ENCODE measurements around the gene CDK5. TPM values are rescaled to one million over a fixed set of nuclear protein-coding genes. Genes with fewer than 3 reads are reported as not detected.

CDK5 gene
- polyA plus RNA-seq, 1 experiment = 23.8 TPM

DNA sequence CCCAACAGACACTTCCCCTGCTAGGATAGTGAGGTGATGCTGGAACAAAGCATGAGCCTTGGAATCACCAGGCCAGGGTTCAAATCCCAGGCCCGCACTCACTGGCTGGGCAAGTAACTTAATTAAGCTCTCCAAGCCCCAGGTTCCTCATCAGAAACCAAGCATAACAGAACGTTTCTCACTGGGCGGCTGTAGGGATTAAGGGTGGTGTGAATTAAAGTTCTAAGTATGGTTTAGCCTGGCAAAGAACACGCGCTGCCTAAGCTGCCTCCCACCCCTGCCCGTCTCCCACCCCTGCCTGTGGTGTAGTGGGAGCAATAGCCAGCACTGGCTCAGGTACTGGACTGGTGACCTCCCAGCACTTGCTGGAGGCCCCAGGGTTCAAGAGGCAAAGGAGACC, 7.3 kb upstream of the CDK5 start:
- ChIA-PET POLR2A (no interaction called here), CTCF (interaction anchor here (0.6 kb wide), 1 partner anchor 41 kb away, joined by 3 read pairs; the partner anchor contains the start of gene ATG9B)
- no peak overlapping the region for H3K4me3 ChIP-seq (ENCODE audit: low read depth, low read length)
- no peaks in the 10 kb centered on the region; the same call in 1 of the 2 replicates for H3K9me3 ChIP-seq (ENCODE audit: control insufficient read depth, insufficient read depth, low read length)
- no peaks in the 10 kb centered on the region for H3K27me3 ChIP-seq (ENCODE audit: control insufficient read depth, insufficient read depth, low read length)
- TF ChIP-seq, protein P1, sequence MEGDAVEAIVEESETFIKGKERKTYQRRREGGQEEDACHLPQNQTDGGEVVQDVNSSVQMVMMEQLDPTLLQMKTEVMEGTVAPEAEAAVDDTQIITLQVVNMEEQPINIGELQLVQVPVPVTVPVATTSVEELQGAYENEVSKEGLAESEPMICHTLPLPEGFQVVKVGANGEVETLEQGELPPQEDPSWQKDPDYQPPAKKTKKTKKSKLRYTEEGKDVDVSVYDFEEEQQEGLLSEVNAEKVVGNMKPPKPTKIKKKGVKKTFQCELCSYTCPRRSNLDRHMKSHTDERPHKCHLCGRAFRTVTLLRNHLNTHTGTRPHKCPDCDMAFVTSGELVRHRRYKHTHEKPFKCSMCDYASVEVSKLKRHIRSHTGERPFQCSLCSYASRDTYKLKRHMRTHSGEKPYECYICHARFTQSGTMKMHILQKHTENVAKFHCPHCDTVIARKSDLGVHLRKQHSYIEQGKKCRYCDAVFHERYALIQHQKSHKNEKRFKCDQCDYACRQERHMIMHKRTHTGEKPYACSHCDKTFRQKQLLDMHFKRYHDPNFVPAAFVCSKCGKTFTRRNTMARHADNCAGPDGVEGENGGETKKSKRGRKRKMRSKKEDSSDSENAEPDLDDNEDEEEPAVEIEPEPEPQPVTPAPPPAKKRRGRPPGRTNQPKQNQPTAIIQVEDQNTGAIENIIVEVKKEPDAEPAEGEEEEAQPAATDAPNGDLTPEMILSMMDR (IDR thresholded peaks at IDR 0.05; ENCODE audit: low read depth, low read length) = no peak
- DNase-seq (ENCODE audit: low read depth, low spot score) = no peak
- H3K27ac ChIP-seq (ENCODE audit: low read depth, low read length) = no peak overlapping the region

DNA sequence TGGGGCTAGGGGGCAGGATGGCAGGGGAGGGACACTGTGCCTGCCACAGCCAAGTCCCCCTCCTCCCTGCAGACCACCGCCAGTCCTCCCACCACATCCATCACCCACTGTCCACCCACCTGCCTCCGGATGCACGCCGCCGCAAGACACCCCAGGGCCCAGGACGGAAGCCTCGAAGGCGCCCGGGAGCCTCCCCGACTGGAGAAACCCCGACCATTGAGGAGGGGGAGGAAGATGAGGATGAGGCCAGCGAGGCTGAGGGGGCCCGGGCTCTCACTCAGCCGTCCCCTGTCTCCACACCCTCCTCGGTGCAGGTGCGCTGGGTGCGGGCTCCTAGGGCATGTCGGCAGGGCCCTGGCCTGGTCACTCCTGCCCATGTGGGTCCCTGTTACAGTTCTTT, 6.8 kb upstream of the CDK5 start:
- DNase-seq (ENCODE audit: low read depth, low spot score) = no peak
- CTCF ChIA-PET = no interaction called here

DNA sequence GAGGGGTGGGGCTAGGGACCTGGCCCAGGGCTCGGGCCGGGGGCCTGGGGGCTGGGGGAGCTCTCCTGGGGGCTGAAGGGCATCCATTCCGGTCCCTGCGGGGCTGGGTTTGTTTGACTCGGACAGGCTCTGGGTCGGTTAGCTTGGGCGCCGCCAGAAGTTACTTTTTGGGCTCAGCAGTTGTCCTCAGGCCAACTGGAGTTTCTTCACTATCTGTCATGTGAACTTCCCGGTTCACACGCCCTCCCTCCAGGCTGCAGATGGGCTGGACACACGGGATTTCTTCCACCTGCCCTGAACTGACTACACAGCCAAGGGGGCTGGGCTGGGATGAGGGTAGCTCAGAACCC, 5.5 kb upstream of the CDK5 start:
- H3K4me3 ChIP-seq (ENCODE audit: low read depth, low read length) = peak overlapping the region; percentile 10; the same call in 1 of the 2 replicates
- no peak for DNase-seq (ENCODE audit: low read depth, low spot score)

More for the DNA sequence above, 6.8 kb upstream of the CDK5 start:
- TF ChIP-seq, protein P1 (IDR thresholded peaks at IDR 0.05; ENCODE audit: low read depth, low read length) = no peak
- no peaks in the 10 kb centered on the region; the same call in 1 of the 2 replicates for H3K9me3 ChIP-seq (ENCODE audit: control insufficient read depth, insufficient read depth, low read length)
- POLR2A ChIA-PET = interaction anchor here (2.0 kb wide), 1 partner anchor 16 kb away, joined by 9 read pairs; the partner anchor contains the start of gene FASTK
- H3K4me3 ChIP-seq (ENCODE audit: low read depth, low read length) = no peak overlapping the region
- no peaks in the 10 kb centered on the region for H3K27me3 ChIP-seq (ENCODE audit: control insufficient read depth, insufficient read depth, low read length)
- H3K27ac ChIP-seq (ENCODE audit: low read depth, low read length) = no peak overlapping the region

DNA sequence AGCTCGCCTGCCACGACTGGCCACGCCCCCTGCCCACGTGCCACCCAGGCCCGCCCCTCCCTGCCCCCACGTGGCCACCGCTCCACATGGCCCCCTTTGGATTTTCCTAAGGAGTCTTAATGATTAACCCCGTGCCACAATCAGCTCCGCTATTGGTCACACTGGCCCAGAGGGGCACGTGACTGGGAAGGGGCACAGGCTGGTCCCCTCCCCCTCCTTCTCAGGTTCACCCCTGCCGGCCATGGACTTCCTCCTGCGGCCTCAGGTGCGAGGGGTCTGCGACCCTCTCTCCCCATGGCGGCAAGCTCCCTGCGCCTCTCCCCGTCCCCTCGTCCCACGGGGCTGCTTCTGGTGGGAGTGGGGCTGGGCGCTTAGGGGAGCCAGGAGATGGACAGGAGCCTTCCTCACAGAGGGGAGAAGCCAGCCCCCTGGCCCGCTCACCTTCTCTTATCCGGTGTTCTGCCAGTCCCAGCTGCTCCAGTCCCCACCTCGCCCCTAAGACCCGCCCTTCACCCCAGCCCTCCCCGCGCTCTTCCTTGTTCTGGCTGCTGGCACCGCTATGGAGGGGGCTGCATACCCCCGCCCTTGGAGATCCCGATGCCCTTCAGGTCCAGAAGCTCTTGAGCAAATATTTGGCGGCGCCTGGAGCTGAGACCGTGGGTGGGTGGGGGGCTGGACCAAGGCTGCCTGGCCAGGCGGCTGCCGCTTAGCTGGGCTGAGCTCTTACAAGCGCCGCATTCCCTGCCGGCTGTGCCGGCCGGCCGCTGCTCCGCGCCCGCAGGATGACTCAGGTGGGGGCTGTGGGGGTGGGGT, 4.9 kb upstream of the CDK5 start:
- Histone ChIP-seq H3K9me3 (ENCODE audit: control insufficient read depth, insufficient read depth, low read length) (no peaks in the 10 kb centered on the region; the same call in 1 of the 2 replicates), H3K4me3 (ENCODE audit: low read depth, low read length) (peak overlapping the region; percentile 27)
- no peak for DNase-seq (ENCODE audit: low read depth, low spot score)

More for the DNA sequence above, 5.5 kb upstream of the CDK5 start:
- Histone ChIP-seq H3K27ac (ENCODE audit: low read depth, low read length) (peak overlapping the region; percentile 77), H3K27me3 (ENCODE audit: control insufficient read depth, insufficient read depth, low read length) (no peaks in the 10 kb centered on the region), H3K9me3 (ENCODE audit: control insufficient read depth, insufficient read depth, low read length) (no peaks in the 10 kb centered on the region; the same call in 1 of the 2 replicates)
- CTCF ChIA-PET = interaction anchor here (0.7 to 1.8 kb wide), 5 partner anchors 15 to 101 kb away, joined by 3 to 11 read pairs (median 5); partner anchors contain the start of gene ASIC3
- POLR2A ChIA-PET = interaction anchor here (0.6 to 2.0 kb wide), 4 partner anchors 17 to 53 kb away, joined by 3 to 9 read pairs (median 4); partner anchors contain the start of genes ABCB8, AGAP3 and FASTK
- TF ChIP-seq, protein P1 (IDR thresholded peaks at IDR 0.05; ENCODE audit: low read depth, low read length) = no peak

More for the DNA sequence above, 4.9 kb upstream of the CDK5 start:
- ChIA-PET CTCF (interaction anchor here (0.7 to 1.8 kb wide), 5 partner anchors 14 to 100 kb away, joined by 3 to 11 read pairs (median 5); partner anchors contain the start of gene ASIC3), POLR2A (interaction anchor here (0.6 to 2.0 kb wide), 6 partner anchors 18 to 52 kb away, joined by 3 to 9 read pairs (median 4); partner anchors contain the start of genes ABCB8, AGAP3 and FASTK)
- Histone ChIP-seq H3K27ac (ENCODE audit: low read depth, low read length) (peak overlapping the region; percentile 77), H3K27me3 (ENCODE audit: control insufficient read depth, insufficient read depth, low read length) (no peaks in the 10 kb centered on the region)
- TF ChIP-seq, protein P1 (IDR thresholded peaks at IDR 0.05; ENCODE audit: low read depth, low read length) = no peak

Data from AG04450 (cell line).